ENCODE measurements around the gene BTG1.
A peak's percentile ranks its signal among the peaks of the same experiment; 100 is the strongest.

BTG1 gene

DNA sequence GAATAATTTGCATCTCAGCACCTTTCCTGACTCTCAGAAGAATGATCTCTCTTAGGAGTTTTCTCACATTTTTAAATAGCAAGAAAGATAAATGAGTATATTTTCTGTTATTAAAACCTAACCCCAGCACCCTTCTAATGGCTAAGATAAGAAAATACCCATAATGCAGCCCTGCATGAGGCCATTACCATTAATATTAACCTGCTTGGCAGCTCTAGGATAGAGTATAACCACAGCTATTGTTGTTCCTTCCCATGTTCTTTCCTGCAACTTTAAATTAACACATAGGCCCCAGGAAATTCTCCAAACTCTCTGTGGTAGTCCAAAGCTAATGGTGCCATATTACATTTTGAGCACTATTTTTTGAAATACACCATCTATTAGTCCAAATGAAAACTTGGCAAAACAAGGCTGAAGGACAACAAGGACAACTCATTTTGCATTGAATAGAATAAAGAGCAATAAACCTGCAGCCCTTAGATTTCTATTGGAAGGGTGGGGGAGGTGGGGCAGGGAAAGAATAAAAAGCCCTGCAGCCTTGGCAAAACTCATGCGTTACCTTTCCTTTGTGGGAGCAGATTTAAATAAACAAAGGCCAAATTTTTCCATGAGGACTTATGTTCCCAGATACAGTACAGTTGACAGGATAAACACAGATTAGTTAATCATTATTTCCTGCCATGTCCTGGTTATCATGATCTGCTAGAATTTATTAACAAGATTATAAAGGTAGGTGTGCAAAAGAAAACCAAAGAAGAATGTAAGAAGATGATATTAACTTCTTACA is 46.9 kb downstream of the BTG1 start:
- DNase-seq (ENCODE audit: low read depth): no peak

DNA sequence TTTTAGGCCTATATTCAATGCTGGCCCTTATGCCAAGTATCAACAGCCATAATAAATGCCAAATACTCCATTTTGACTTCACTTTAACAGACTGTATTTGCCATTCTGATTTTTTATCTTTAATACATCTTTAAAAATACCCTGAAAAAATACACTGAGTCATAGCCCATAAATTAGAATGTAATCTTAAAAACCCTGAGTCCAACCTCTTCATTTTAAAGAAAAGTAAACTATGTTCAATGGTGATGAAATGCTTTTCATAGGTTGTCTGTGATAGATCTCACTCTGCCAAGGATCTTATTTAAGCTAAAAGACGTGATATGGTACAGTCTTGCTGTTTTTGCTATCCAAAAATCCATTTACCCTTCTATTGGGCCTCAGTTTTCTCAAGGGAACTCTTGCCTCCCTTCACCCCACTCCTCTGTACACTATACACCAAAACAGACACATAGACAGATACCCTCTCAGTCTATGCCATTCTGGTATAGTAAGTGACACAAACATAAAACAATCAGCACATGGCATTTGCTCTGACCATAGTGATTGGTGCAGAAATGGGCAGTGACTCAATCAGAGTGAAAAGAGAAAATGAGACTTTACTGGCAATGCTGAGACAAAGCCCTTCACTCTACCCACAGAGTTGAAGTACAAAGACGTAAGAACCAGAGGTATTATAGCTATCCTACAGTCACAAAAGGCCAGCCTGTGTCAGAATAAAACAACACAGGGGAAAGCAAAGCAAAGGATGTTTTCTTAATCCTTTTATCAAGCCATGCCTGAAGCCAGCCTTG is 49.1 kb downstream of the BTG1 start:
- peak; percentile 40 for DNase-seq (ENCODE audit: low read depth)

DNA sequence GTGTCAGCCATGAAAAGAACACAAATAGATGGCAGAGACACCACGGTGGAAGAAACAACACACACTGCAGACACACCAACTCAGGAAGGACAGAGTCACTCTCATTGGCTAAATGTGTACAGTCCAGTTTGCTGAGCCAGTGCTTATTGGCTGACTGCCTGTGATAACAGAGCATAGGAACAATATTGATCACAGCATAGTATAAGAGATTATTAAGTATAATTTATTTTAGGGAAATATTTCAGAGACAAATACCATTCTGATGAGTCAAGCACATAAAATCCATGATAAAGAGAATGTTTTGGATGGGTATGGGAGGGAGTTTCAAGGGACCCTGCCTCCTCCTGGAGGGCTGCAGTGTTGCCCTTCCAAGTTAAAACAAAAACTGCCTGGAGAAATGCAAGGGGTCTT is 50.9 kb downstream of the BTG1 start:
- DNase-seq (ENCODE audit: low read depth): peak; percentile 13

DNA sequence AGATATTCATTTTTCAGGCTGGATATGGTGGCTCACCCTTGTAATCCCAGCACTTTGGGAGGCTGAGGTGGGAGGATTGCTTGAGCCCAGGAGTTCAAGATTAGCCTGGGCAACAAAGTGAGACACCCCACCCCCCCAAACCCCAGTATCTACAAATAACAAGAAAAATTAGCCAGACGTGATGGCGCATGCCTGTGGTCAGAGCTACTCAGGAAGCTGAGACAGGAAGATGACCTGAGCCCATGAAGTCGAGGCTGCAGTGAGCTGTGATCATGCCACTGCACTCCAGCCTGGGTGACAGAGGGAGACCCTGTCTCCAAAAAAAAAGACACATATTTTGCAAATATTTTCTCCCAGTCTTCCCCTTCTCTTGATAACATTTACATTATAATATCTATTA is 51.3 kb downstream of the BTG1 start:
- peak; percentile 74 for DNase-seq (ENCODE audit: low read depth)

Measured in amniotic epithelial cell (primary cell).